ENCODE data around the gene SNN. TPM values are rescaled to one million over a fixed set of nuclear protein-coding genes. Genes with fewer than 3 reads are reported as not detected.

SNN gene
- total RNA-seq, 1 experiment from 2014 or later = 26.0 TPM

GRCh38 chr16:11696266-11697012, 28.2 kb downstream of the SNN start:
- TF ChIP-seq CTCF (IDR thresholded peaks at IDR 0.05; ENCODE audit: unreplicated experiment) = no peak
- CTCF ChIA-PET = interaction anchor here (1.1 kb wide), 1 partner anchor 16 kb away, joined by 3 read pairs; no protein-coding TSS in a partner anchor
- no TSS peak for BruUV-seq (replicated peaks)
- intact Hi-C loops (cut with micrococcal nuclease; ENCODE audit: unreplicated experiment) = no loop called here
- H3K27ac Mint-ChIP-seq (ENCODE audit: unreplicated experiment) = peak overlapping the region; percentile 21
- DNase-seq = no peak
- H3K4me3 Mint-ChIP-seq (ENCODE audit: low read depth, unreplicated experiment) = no peak overlapping the region
- no peaks in the 10 kb centered on the region for H3K4me1 Mint-ChIP-seq (ENCODE audit: low read depth, unreplicated experiment)
- H3K27me3 Mint-ChIP-seq (ENCODE audit: unreplicated experiment) = no peaks in the 10 kb centered on the region
- no peaks in the 10 kb centered on the region for H3K9me3 Mint-ChIP-seq (ENCODE audit: low read depth, unreplicated experiment)
- H3K36me3 Mint-ChIP-seq (ENCODE audit: insufficient read depth, unreplicated experiment) = peaks cover 72% of the 10 kb centered on the region

- no peak overlapping the region for H3K4me3 Mint-ChIP-seq (ENCODE audit: low read depth, unreplicated experiment)
- CTCF ChIA-PET = interaction anchor here (1.1 to 1.3 kb wide), 3 partner anchors 17 to 19 kb away, joined by 3 to 5 read pairs (median 3); no protein-coding TSS in a partner anchor
- no peaks in the 10 kb centered on the region for H3K9me3 Mint-ChIP-seq (ENCODE audit: low read depth, unreplicated experiment)
- no peaks in the 10 kb centered on the region for H3K27me3 Mint-ChIP-seq (ENCODE audit: unreplicated experiment)
- intact Hi-C loops (cut with micrococcal nuclease; ENCODE audit: unreplicated experiment) = no loop called here
- no TSS peak for BruUV-seq (replicated peaks)
- H3K36me3 Mint-ChIP-seq (ENCODE audit: insufficient read depth, unreplicated experiment) = peaks cover 64% of the 10 kb centered on the region
- TF ChIP-seq CTCF (IDR thresholded peaks at IDR 0.05; ENCODE audit: unreplicated experiment) = no peak
- DNase-seq = no peak
- H3K27ac Mint-ChIP-seq (ENCODE audit: unreplicated experiment) = no peak overlapping the region
- H3K4me1 Mint-ChIP-seq (ENCODE audit: low read depth, unreplicated experiment) = no peaks in the 10 kb centered on the region
Measured at GRCh38 chr16:11697319-11697718, 29.1 kb downstream of the SNN start.

- no TSS peak for BruUV-seq (replicated peaks)
- Mint-ChIP-seq H3K9me3 (ENCODE audit: low read depth, unreplicated experiment) (no peaks in the 10 kb centered on the region), H3K27ac (ENCODE audit: unreplicated experiment) (no peak overlapping the region), H3K36me3 (ENCODE audit: insufficient read depth, unreplicated experiment) (peaks cover 59% of the 10 kb centered on the region), H3K4me3 (ENCODE audit: low read depth, unreplicated experiment) (no peak overlapping the region), H3K4me1 (ENCODE audit: low read depth, unreplicated experiment) (no peaks in the 10 kb centered on the region), H3K27me3 (ENCODE audit: unreplicated experiment) (no peaks in the 10 kb centered on the region)
- intact Hi-C loops (cut with micrococcal nuclease; ENCODE audit: unreplicated experiment) = no loop called here
- no peak for TF ChIP-seq CTCF (IDR thresholded peaks at IDR 0.05; ENCODE audit: unreplicated experiment)
- CTCF ChIA-PET = interaction anchor here (1.1 to 1.3 kb wide), 2 partner anchors 16 to 18 kb away, joined by 3 to 5 read pairs; no protein-coding TSS in a partner anchor
- no peak for DNase-seq
Measured at GRCh38 chr16:11698271-11698689, 30.0 kb downstream of the SNN start.

- CTCF ChIA-PET = interaction anchor here (0.5 kb wide), 1 partner anchor 18 kb away, joined by 6 read pairs; no protein-coding TSS in a partner anchor
- H3K9me3 Mint-ChIP-seq (ENCODE audit: low read depth, unreplicated experiment) = no peaks in the 10 kb centered on the region
- no peak for TF ChIP-seq CTCF (IDR thresholded peaks at IDR 0.05; ENCODE audit: unreplicated experiment)
- BruUV-seq (replicated peaks) = no TSS peak
- H3K36me3 Mint-ChIP-seq (ENCODE audit: insufficient read depth, unreplicated experiment) = peaks cover 60% of the 10 kb centered on the region
- H3K27ac Mint-ChIP-seq (ENCODE audit: unreplicated experiment) = no peak overlapping the region
- intact Hi-C loops (cut with micrococcal nuclease; ENCODE audit: unreplicated experiment) = no loop called here
- H3K4me3 Mint-ChIP-seq (ENCODE audit: low read depth, unreplicated experiment) = no peak overlapping the region
- no peaks in the 10 kb centered on the region for H3K4me1 Mint-ChIP-seq (ENCODE audit: low read depth, unreplicated experiment)
- no peak for DNase-seq
- no peaks in the 10 kb centered on the region for H3K27me3 Mint-ChIP-seq (ENCODE audit: unreplicated experiment)
Measured at GRCh38 chr16:11699234-11699894, 31.1 kb downstream of the SNN start.

All from Calu3 (cell line).